ENCODE data around the gene SEMA4B.

SEMA4B gene

GRCh38 chr15:90201944-90202375 is 830 bp downstream of the SEMA4B start:
- TF ChIP-seq CTCF (IDR thresholded peaks at IDR 0.05; ENCODE audit: borderline replicate concordance, control extremely low read depth, extremely low read depth, insufficient read depth, missing control alignments), result no peak
- in situ Hi-C loops (cut with MboI; ENCODE audit: low sequenced_read_pairs, unreplicated experiment), result no loop called here
- DNase-seq (ENCODE audit: low spot score), result no peak

GRCh38 chr15:90202929-90203328 is 1.8 kb downstream of the SEMA4B start:
- TF ChIP-seq CTCF (IDR thresholded peaks at IDR 0.05; ENCODE audit: borderline replicate concordance, control extremely low read depth, extremely low read depth, insufficient read depth, missing control alignments), result no peak
- in situ Hi-C loops (cut with MboI; ENCODE audit: low sequenced_read_pairs, unreplicated experiment), result no loop called here
- DNase-seq (ENCODE audit: low spot score), result no peak

- in situ Hi-C loops (cut with MboI; ENCODE audit: low sequenced_read_pairs, unreplicated experiment), result no loop called here
- TF ChIP-seq CTCF (IDR thresholded peaks at IDR 0.05; ENCODE audit: borderline replicate concordance, control extremely low read depth, extremely low read depth, insufficient read depth, missing control alignments), result no peak
- DNase-seq (ENCODE audit: low spot score), result no peak
Measured at GRCh38 chr15:90203473-90203872, 2.3 kb downstream of the SEMA4B start.

- no peak for TF ChIP-seq CTCF (IDR thresholded peaks at IDR 0.05; ENCODE audit: borderline replicate concordance, control extremely low read depth, extremely low read depth, insufficient read depth, missing control alignments)
- DNase-seq (ENCODE audit: low spot score), result no peak
Measured at GRCh38 chr15:90203922-90204321, 2.8 kb downstream of the SEMA4B start.

GRCh38 chr15:90205050-90205848 is 4.1 kb downstream of the SEMA4B start:
- in situ Hi-C loops (cut with MboI; ENCODE audit: low sequenced_read_pairs, unreplicated experiment), result no loop called here
- no peak for TF ChIP-seq CTCF (IDR thresholded peaks at IDR 0.05; ENCODE audit: borderline replicate concordance, control extremely low read depth, extremely low read depth, insufficient read depth, missing control alignments)

More at GRCh38 chr15:90203922-90204321, 2.8 kb downstream of the SEMA4B start:
- in situ Hi-C loops (cut with MboI; ENCODE audit: low sequenced_read_pairs, unreplicated experiment), result no loop called here

GRCh38 chr15:90205886-90206285 is 4.8 kb downstream of the SEMA4B start:
- in situ Hi-C loops (cut with MboI; ENCODE audit: low sequenced_read_pairs, unreplicated experiment), result no loop called here
- no peak for DNase-seq (ENCODE audit: low spot score)
- TF ChIP-seq CTCF (IDR thresholded peaks at IDR 0.05; ENCODE audit: borderline replicate concordance, control extremely low read depth, extremely low read depth, insufficient read depth, missing control alignments), result no peak

More at GRCh38 chr15:90205050-90205848, 4.1 kb downstream of the SEMA4B start:
- DNase-seq (ENCODE audit: low spot score), result no peak
